GM19324 (cell line): ENCODE measurements around the gene PRSS38.

Experiments
- ATAC-seq: cut with Tn5 transposase; IDR thresholded peaks from one replicate; pipeline ENCODE4 v1.9.1; 2021; ENCODE audit warnings: mild to moderate bottlenecking, moderate library complexity; ENCODE audit not compliant: unreplicated experiment, low FRiP score

PRSS38 gene

DNA sequence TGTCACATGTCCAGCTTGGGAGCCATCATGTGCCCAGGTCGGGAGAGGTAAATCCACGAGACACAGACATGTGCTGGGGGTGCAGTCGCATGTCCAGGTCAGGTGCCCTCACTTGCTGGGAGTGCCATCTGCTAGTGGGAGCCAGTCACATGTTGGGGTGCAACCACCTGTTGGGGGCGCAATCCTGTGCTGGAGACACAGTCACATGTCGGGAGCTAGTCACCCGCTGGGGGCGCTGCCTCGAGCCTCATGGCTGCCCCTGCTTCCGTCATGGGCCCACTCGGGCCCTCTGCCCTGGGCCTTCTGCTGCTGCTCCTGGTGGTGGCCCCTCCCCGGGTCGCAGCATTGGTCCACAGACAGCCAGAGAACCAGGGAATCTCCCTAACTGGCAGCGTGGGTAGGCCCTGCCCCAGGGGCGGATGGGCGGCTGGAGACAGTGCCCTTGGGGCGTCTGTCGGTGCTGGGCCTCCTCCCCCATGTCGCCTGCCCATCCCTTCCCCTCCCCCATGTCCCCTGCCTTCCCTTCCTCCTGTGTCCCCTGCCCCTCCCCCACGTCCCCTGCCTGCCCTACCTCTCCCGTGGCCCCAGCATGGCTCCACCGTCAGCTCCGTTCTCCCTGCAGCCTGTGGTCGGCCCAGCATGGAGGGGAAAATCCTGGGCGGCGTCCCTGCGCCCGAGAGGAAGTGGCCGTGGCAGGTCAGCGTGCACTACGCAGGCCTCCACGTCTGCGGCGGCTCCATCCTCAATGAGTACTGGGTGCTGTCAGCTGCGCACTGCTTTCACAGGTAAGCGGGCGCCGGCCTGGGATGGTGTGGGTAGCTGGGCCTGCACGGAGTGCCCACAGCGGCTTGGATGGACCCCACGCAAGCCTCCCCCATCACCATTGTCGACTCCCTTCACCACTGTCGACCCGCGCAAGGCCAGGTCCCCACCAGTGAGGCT is at the start of gene PRSS38:
Gene PRSS38 (plus strand): TSS at position 208 of the 942 bp plus-strand sequence. CDS start 42 bp downstream, at position 250.
- ATAC-seq = no peak

- ATAC-seq = no peak
Observed at GRCh38 chr1:227766015-227766634, 49.4 kb upstream of the PRSS38 start.

DNA sequence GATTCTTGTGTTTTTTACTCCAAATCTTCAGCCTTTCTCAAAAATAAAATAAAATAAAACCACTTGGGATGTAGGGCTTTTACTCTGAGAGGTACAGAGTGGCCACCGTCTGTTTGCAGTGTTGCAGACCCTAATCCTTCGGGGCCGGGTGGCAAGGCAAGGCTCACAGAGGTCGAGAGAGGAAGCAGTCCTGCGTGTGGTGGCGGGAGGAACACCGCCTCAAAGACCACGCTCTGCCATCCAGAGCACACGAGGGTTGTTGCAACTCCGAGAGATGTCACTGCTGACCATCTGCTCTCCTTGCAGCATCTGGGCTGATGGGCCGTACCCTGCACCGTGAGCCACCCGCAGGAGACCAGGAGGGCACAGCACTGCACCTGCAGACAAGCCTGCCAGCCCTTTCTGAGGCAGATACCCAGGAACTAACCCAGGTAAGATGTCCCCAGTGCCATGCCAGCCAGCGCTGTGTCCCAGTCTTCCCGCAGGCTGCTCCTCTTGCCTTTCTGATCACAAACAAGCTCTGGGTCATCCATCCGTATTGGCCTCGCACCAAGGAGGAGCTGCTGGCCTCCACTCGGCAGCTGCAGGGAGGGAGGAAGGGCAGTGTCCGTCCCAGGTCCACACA is 48.7 kb upstream of the PRSS38 start:
- no peak for ATAC-seq

DNA sequence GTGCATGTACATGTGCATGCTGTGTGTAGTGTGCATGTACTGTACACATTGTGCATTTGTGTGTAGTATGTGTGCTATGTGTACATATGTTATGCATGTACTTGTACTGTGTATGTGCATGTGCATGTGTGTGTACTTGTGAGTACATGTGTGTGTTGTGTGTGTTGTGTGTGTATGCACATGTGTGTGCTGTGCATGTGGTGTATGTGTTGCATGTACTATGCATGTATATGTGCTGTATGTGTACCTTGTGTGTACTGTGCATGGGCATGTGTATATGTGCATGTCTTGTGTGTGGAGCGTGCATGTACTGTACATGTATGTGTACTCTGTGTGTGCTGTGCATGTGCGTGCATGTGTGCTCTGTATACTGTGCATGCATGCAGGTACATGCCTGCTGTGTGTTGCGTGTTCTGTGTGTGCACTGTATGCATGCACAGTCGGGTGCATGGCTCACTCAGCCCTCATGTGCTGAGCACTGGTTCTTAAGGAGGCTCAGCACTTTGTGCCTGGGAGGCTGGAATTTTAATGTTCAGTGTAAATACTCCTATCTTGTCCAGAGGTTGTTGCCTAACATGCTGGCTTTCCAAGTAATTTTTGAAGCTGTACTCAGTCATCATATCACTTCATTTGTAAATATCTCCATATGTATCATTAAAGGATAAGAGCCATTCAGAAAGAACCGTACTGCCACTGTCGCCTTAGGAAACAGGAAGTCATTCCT is 47.9 kb upstream of the PRSS38 start:
- ATAC-seq = no peak

DNA sequence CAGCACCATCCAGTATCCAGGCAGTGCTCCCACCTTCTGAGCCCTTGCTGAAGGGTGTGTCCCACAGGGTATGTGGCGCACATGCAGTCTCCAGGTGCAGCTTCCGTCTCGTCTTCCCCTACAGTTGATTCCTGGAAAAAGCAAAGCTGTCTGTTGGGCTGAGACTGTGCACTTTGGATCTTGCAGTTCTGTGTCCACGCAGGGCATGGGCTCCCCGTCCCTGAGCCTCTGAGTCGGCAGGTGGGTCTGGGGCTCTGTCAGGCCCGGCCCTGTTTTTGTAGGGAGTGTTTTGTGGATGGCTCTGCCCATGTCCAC is 47.4 kb upstream of the PRSS38 start:
- ATAC-seq = no peak

DNA sequence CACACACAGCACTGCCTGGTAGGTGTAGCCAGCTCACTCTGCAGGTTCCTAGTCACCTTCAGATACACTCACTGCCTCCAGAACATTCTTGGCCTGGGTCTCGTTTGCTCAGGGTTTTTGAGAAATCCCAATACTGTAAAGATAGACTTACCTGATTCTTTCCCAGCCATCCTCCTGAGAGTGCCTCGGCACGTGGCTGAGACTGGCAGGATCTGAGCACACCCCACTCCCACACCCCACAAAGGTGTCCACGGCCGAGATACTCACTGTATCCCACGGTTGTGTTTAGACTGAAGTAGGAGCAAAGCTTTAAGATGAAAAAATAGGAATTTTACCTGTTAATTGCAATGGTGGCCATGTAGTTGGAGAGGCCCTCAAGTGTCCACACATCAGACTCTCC is 46.8 kb upstream of the PRSS38 start:
- no peak for ATAC-seq

GRCh38 chr1:227769047-227769935 is 46.2 kb upstream of the PRSS38 start:
- no peak for ATAC-seq

- no peak for ATAC-seq
Observed at GRCh38 chr1:227769936-227770494, 45.5 kb upstream of the PRSS38 start.

DNA sequence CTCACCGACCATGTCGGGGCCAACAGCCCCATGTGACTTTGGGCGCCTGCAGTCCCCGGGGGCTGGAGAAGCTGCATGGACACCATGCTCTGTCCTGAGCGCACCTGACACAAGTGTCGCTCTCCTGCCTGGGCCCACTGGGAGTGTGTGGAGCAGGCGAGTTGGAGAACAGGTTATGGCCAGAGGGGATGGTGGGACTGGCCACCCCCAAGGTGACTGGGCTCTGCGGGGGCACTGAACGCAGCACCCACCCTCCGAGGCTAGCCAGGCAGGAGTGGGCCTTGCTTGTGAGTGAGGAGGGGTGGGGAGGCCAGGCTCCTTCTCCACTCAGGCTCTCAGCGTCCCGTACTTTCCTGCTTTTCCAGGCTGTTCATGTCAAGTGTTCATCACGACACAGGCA is 44.7 kb upstream of the PRSS38 start:
- no peak for ATAC-seq

DNA sequence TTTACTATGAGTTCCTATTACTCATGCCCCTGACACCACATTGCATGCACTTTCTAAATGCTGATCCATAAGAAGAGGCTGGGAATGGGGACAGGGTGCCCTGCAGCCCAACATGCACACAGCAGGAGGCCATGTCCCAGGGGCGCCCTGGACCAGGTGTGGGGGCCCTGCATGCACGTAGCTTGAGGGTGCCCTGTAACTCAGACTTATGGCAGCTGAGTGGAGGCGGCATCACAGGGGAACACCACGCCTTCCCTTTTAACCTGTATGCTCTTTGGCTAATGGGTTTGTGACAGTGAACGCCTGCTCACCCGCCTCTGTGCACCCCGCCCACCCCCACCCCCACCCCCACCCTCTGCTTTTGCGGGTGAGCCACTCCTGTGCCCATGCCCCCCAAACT is 44.1 kb upstream of the PRSS38 start:
- ATAC-seq = no peak

DNA sequence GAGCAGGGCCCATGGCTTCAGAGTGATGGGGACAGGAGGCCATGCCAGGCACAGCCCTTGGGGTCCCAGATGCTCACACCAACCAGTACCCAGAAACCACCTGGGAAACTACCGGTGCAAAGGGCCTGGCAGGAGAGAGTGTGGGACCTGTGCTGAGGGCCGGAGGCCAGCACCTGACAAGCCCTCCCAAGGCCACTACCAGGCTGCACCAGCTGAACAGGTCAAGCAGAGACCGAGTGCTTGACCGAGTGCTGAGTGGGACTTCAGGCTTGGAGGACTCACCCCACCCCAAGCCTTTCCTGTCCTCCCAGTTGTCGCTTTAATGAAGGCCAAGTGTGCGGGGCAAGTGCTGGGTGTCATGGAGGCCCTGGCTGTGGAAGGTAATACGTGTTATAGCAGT is 43.7 kb upstream of the PRSS38 start:
- no peak for ATAC-seq

GRCh38 chr1:227773558-227773957 is 41.9 kb upstream of the PRSS38 start:
- no peak for ATAC-seq

DNA sequence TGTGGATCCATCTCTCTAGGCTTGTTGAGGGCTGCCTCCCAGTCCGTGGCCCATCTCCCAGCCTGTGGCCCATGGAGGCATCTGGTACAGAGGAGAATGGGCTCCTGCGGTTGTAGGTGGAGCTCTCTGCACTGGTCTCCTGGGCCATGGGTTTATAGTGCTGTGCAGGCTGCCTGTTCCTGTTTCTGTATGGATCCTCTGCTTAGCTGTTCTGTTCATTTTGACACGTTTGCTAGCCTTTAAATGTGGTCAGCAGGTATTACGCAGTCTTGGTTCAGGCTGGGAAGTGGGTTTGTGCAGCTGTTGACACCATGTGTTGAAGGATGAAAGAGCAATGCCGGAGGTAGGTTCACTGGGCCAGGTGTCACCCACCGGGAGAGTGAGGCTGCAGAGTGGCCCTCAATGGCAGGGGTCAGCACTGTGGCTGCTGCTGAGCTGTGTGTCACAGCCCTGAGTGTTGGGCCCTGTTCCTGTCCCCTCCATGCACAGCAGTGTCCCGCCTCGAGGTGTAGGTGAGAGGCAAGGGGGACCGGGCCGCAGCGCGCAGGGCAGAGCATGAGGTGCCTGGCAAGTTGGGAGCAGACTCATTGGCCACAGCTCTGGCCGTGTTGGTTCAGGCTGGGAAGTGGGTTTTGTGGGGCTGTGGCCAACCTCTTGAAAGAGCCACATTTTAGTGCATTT is 41.3 kb upstream of the PRSS38 start:
- no peak for ATAC-seq

GRCh38 chr1:227774821-227775661 is 40.4 kb upstream of the PRSS38 start:
- no peak for ATAC-seq

DNA sequence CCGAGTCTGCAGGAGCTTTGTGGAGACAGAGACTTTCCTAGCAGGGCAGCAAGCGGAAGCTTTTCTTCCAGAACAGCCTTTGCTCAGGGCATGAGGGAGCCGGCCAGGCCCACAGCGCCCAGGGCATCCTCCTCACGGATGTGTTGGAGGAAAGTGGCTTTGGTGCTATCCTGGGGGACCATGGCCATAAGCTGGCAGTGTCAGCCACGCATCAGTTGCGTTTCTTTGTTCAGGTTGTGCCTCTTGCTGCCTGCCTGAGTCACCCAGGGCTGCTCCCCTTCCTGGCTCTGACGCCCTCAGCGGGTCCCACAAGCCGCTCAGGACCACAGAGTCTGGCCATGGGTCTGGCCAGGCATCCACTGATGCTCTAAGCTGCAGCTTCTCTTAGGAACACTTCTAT is 39.6 kb upstream of the PRSS38 start:
- no peak for ATAC-seq

DNA sequence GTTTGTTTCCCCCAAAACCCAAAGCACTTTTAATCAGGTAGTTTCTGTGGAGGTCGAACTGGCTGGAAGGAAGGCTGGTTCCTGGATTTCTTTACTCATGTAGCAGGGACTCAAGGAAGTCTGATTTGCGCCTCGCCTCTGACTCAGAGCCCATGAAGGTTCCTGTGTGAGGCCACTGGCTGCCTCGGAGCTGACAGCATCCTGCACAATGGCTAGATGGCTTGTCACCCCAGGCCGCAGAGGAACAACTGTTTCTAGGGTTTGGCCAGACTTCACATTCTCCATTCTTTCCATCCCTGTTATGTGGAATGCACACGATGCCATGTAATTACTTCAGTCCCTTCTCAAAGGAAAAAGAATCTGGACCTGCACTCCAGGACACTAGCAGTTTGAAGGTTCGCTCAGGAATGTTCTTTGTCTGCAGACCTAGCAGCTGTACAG is 39.1 kb upstream of the PRSS38 start:
- ATAC-seq = no peak

- ATAC-seq = no peak
Observed at GRCh38 chr1:227777156-227777555, 38.3 kb upstream of the PRSS38 start.

DNA sequence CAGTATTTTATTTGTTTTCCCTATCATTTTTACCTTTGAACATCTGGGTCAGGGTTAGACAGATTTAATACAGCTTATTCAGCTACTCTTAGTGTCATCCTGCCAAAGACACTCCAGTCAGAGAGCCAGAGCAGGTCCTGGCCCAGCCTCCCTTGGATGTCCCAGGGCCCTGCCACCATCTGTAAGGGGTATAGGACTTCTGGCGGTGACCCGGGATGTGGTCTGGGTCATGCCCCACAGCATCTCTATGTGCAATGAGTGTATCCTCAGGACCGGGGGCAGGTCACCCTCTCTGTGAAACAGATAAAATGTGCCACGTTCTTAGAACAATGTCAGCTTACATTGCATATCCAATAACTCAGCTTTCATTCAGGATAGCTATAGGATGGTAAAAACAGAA is 37.8 kb upstream of the PRSS38 start:
- no peak for ATAC-seq
